Stimulated activated naive CD8-positive, alpha-beta T cell treated with anti-CD3 and anti-CD28 coated beads, Interleukin-15, Interleukin-2, amounts not matched to agents 100 ng/mL and 50 ng/mL, for 24 hours (primary cell): Measurements from ENCODE around the gene TMCC2.
A peak's percentile ranks its signal among the peaks of the same experiment; 100 is the strongest.

ENCODE experiments used
- H3K27ac Mint-ChIP-seq: one replicate; pipeline ENCODE4 v1.8.0; 2021; ENCODE audit warnings: mild to moderate bottlenecking, mixed read lengths
- H3K27me3 Mint-ChIP-seq: one replicate; pipeline ENCODE4 v1.8.0; 2021; ENCODE audit warnings: mixed read lengths
- H3K36me3 Mint-ChIP-seq: one replicate; pipeline ENCODE4 v1.8.0; 2021; ENCODE audit warnings: low read depth, mixed read lengths
- H3K4me1 Mint-ChIP-seq: one replicate; pipeline ENCODE4 v1.8.0; 2021; ENCODE audit warnings: low read depth, mixed read lengths
- H3K4me3 Mint-ChIP-seq: one replicate; pipeline ENCODE4 v1.8.0; 2021; ENCODE audit warnings: mild to moderate bottlenecking, mixed read lengths
- H3K9me3 Mint-ChIP-seq: one replicate; pipeline ENCODE4 v1.8.0; 2021; ENCODE audit warnings: mixed read lengths

Gene TMCC2

GRCh38 chr1:205258719-205259118, 31.0 kb downstream of the TMCC2 start:
- no peaks in the 10 kb centered on the region for H3K9me3 Mint-ChIP-seq
- peaks cover 27% of the 10 kb centered on the region for H3K4me1 Mint-ChIP-seq
- peaks cover 3% of the 10 kb centered on the region for H3K27me3 Mint-ChIP-seq
- no peak overlapping the region for H3K4me3 Mint-ChIP-seq
- no peak overlapping the region for H3K27ac Mint-ChIP-seq
- H3K36me3 Mint-ChIP-seq = peaks cover 5% of the 10 kb centered on the region

- peaks cover 3% of the 10 kb centered on the region for H3K27me3 Mint-ChIP-seq
- H3K36me3 Mint-ChIP-seq = peaks cover 5% of the 10 kb centered on the region
- no peak overlapping the region for H3K27ac Mint-ChIP-seq
- no peaks in the 10 kb centered on the region for H3K9me3 Mint-ChIP-seq
- H3K4me1 Mint-ChIP-seq = peaks cover 27% of the 10 kb centered on the region
- no peak overlapping the region for H3K4me3 Mint-ChIP-seq
Observed at GRCh38 chr1:205259324-205259832, 31.6 kb downstream of the TMCC2 start.

- Mint-ChIP-seq H3K27me3 (peaks cover 3% of the 10 kb centered on the region), H3K27ac (no peak overlapping the region), H3K4me3 (no peak overlapping the region), H3K9me3 (no peaks in the 10 kb centered on the region), H3K36me3 (peaks cover 5% of the 10 kb centered on the region), H3K4me1 (peaks cover 27% of the 10 kb centered on the region)
Observed at GRCh38 chr1:205259998-205260397, 32.3 kb downstream of the TMCC2 start.

GRCh38 chr1:205260948-205261732, 33.4 kb downstream of the TMCC2 start:
- Mint-ChIP-seq H3K4me3 (no peak overlapping the region), H3K36me3 (peaks cover 3% of the 10 kb centered on the region), H3K27ac (no peak overlapping the region)

GRCh38 chr1:205261946-205262691, 34.4 kb downstream of the TMCC2 start:
- H3K27me3 Mint-ChIP-seq = peaks cover 3% of the 10 kb centered on the region
- peaks cover 23% of the 10 kb centered on the region for H3K4me1 Mint-ChIP-seq
- H3K4me3 Mint-ChIP-seq = peak overlapping the region; percentile 21
- no peaks in the 10 kb centered on the region for H3K9me3 Mint-ChIP-seq
- peak overlapping the region; percentile 74 for H3K27ac Mint-ChIP-seq
- H3K36me3 Mint-ChIP-seq = no peaks in the 10 kb centered on the region

More at GRCh38 chr1:205260948-205261732, 33.4 kb downstream of the TMCC2 start:
- H3K27me3 Mint-ChIP-seq = peaks cover 3% of the 10 kb centered on the region
- peaks cover 24% of the 10 kb centered on the region for H3K4me1 Mint-ChIP-seq
- H3K9me3 Mint-ChIP-seq = no peaks in the 10 kb centered on the region

- Mint-ChIP-seq H3K27me3 (peaks cover 3% of the 10 kb centered on the region), H3K9me3 (no peaks in the 10 kb centered on the region), H3K4me1 (peaks cover 23% of the 10 kb centered on the region), H3K4me3 (no peak overlapping the region), H3K27ac (no peak overlapping the region), H3K36me3 (no peaks in the 10 kb centered on the region)
Observed at GRCh38 chr1:205262731-205263171, 35.0 kb downstream of the TMCC2 start.

- Mint-ChIP-seq H3K27me3 (peaks cover 3% of the 10 kb centered on the region), H3K36me3 (no peaks in the 10 kb centered on the region), H3K27ac (no peak overlapping the region), H3K4me3 (no peak overlapping the region), H3K9me3 (no peaks in the 10 kb centered on the region), H3K4me1 (peaks cover 23% of the 10 kb centered on the region)
Observed at GRCh38 chr1:205263580-205264190, 35.9 kb downstream of the TMCC2 start.

- H3K27ac Mint-ChIP-seq = no peak overlapping the region
- H3K4me1 Mint-ChIP-seq = peaks cover 16% of the 10 kb centered on the region
- H3K4me3 Mint-ChIP-seq = no peak overlapping the region
- H3K9me3 Mint-ChIP-seq = no peaks in the 10 kb centered on the region
- H3K36me3 Mint-ChIP-seq = peaks cover 7% of the 10 kb centered on the region
- H3K27me3 Mint-ChIP-seq = peaks cover 3% of the 10 kb centered on the region
Observed at GRCh38 chr1:205266611-205267305, 39.0 kb downstream of the TMCC2 start.

GRCh38 chr1:205267306-205267902, 39.7 kb downstream of the TMCC2 start:
- no peaks in the 10 kb centered on the region for H3K9me3 Mint-ChIP-seq

GRCh38 chr1:205268846-205269680, 41.3 kb downstream of the TMCC2 start:
- H3K27ac Mint-ChIP-seq = no peak overlapping the region
- H3K4me3 Mint-ChIP-seq = no peak overlapping the region
- peaks cover 12% of the 10 kb centered on the region for H3K36me3 Mint-ChIP-seq
- no peaks in the 10 kb centered on the region for H3K27me3 Mint-ChIP-seq
- no peaks in the 10 kb centered on the region for H3K9me3 Mint-ChIP-seq
- H3K4me1 Mint-ChIP-seq = peaks cover 7% of the 10 kb centered on the region

More at GRCh38 chr1:205267306-205267902, 39.7 kb downstream of the TMCC2 start:
- Mint-ChIP-seq H3K27me3 (peaks cover 3% of the 10 kb centered on the region), H3K27ac (no peak overlapping the region), H3K4me3 (no peak overlapping the region), H3K4me1 (peaks cover 10% of the 10 kb centered on the region), H3K36me3 (peaks cover 12% of the 10 kb centered on the region)

GRCh38 chr1:205269711-205270110, 42.0 kb downstream of the TMCC2 start:
- no peaks in the 10 kb centered on the region for H3K27me3 Mint-ChIP-seq
- peaks cover 13% of the 10 kb centered on the region for H3K4me1 Mint-ChIP-seq
- H3K4me3 Mint-ChIP-seq = no peak overlapping the region
- no peaks in the 10 kb centered on the region for H3K9me3 Mint-ChIP-seq
- no peak overlapping the region for H3K27ac Mint-ChIP-seq
- peaks cover 12% of the 10 kb centered on the region for H3K36me3 Mint-ChIP-seq

- Mint-ChIP-seq H3K4me1 (peaks cover 19% of the 10 kb centered on the region), H3K27me3 (no peaks in the 10 kb centered on the region)
Observed at GRCh38 chr1:205270271-205270670, 42.5 kb downstream of the TMCC2 start.

GRCh38 chr1:205270764-205271163, 43.0 kb downstream of the TMCC2 start:
- Mint-ChIP-seq H3K9me3 (no peaks in the 10 kb centered on the region), H3K4me1 (peaks cover 23% of the 10 kb centered on the region), H3K27me3 (no peaks in the 10 kb centered on the region), H3K4me3 (no peak overlapping the region), H3K27ac (no peak overlapping the region), H3K36me3 (peaks cover 12% of the 10 kb centered on the region)

More at GRCh38 chr1:205270271-205270670, 42.5 kb downstream of the TMCC2 start:
- Mint-ChIP-seq H3K27ac (no peak overlapping the region), H3K9me3 (no peaks in the 10 kb centered on the region), H3K36me3 (peaks cover 12% of the 10 kb centered on the region), H3K4me3 (no peak overlapping the region)
